Measurements from ENCODE around the gene SPEN.
A peak's percentile ranks its signal among the peaks of the same experiment; 100 is the strongest.

Gene SPEN

DNA sequence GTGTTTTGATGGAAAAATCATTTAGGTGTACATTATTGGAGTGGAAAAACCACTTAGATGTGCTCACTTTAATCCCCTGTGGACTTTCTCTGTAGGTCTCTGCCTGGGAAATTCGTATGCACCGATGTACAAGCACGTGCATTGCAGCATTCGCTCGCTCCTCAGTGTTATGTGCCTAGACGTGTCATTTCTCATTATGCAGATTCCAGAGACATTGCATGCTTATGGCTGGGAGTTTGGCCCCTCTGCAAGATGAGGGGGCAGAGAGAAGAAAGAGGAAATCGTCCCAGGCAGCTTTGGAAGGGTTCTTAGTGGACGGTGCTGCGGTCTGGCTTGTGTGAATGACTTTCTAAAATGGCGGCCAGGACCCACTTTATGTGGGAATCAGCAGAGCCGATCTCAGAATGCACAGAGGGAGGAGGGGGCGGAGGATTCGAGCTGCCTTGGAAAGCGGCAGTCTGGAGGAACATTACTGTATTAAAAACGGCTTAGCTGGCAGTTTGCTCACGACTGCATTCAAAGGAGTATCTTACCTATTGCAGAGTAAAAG lies 2.3 kb downstream of the SPEN start:
- in situ Hi-C loops (cut with HindIII; ENCODE audit: low sequenced_read_pairs) = no loop called here
- TF ChIP-seq, protein P1, sequence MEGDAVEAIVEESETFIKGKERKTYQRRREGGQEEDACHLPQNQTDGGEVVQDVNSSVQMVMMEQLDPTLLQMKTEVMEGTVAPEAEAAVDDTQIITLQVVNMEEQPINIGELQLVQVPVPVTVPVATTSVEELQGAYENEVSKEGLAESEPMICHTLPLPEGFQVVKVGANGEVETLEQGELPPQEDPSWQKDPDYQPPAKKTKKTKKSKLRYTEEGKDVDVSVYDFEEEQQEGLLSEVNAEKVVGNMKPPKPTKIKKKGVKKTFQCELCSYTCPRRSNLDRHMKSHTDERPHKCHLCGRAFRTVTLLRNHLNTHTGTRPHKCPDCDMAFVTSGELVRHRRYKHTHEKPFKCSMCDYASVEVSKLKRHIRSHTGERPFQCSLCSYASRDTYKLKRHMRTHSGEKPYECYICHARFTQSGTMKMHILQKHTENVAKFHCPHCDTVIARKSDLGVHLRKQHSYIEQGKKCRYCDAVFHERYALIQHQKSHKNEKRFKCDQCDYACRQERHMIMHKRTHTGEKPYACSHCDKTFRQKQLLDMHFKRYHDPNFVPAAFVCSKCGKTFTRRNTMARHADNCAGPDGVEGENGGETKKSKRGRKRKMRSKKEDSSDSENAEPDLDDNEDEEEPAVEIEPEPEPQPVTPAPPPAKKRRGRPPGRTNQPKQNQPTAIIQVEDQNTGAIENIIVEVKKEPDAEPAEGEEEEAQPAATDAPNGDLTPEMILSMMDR (IDR thresholded peaks at IDR 0.05; ENCODE audit: low read depth, low read length) = no peak
- DNase-seq (ENCODE audit: low read depth, low spot score) = peak; percentile 59
- H3K4me3 ChIP-seq (ENCODE audit: low read depth, low read length) = peak overlapping the region; percentile 96

DNA sequence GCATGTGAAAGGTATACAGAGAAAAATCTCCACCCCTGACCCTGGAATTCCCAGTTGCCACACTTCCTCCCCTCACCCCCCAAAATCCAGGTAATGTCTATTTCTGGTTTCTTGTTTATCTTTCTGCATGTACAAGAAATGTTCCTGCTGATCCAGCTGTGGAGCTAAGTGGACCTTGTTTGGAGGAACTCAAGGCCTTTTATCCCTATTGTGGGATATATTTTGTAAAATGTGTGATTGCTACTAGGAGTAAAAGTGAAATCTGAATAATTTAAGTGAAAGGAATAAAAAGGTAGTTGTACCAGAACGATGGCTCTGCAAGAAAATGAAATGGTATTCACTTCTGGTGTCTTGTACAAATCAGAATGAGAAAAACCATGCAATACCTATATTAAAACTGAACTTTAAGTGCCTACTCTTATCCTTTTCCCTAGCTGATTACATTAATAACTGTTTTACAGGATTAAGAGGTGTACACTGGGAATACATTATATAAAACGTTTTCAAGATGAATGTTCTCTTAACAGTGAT lies 3.0 kb downstream of the SPEN start:
- in situ Hi-C loops (cut with HindIII; ENCODE audit: low sequenced_read_pairs) = no loop called here
- H3K4me3 ChIP-seq (ENCODE audit: low read depth, low read length) = peak overlapping the region; percentile 96
- TF ChIP-seq, protein P1 (IDR thresholded peaks at IDR 0.05; ENCODE audit: low read depth, low read length) = no peak

DNA sequence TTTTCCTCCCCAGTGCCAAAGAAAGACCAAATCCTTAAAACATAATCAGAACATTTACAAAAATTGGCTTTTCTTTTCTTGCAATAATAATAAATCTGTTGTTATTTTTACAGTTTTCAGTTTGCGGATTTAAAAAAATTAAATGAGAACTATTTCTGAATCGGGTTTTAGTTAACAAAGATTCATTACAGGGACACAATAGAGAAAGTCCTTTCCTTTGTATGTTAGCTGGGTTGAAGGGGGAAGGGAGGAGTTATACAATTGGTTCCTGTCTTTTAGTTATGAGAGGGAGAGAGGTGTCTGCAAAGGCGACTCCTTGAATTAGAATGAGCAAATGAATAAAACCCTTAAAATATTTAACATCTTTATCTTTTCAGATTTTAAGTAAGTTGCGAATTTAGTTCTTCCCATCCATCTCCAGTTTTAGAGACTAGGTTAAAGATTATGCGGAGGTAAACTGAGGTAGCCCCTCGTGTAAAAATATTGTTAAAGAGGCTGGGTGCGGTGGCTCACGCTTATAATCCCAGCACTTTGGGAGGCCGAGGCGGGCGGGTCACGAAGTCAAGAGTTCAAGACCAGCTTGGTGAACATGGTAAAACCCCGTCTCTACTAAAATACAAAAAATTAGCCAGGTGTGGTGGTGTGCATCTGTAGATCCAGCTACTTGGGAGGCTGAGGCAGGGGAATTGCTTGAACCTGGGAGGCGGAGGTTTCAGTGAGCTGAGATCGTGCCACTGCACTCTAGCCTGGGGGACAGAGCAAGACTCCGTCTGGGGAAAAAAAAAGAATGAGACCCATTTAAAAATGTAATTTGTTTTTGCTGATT lies 3.9 kb downstream of the SPEN start:
- TF ChIP-seq, protein P1 (IDR thresholded peaks at IDR 0.05; ENCODE audit: low read depth, low read length) = no peak
- in situ Hi-C loops (cut with HindIII; ENCODE audit: low sequenced_read_pairs) = no loop called here
- H3K4me3 ChIP-seq (ENCODE audit: low read depth, low read length) = no peak overlapping the region
- DNase-seq (ENCODE audit: low read depth, low spot score) = no peak

More for the DNA sequence above, 3.0 kb downstream of the SPEN start:
- DNase-seq (ENCODE audit: low read depth, low spot score) = peak; percentile 13

DNA sequence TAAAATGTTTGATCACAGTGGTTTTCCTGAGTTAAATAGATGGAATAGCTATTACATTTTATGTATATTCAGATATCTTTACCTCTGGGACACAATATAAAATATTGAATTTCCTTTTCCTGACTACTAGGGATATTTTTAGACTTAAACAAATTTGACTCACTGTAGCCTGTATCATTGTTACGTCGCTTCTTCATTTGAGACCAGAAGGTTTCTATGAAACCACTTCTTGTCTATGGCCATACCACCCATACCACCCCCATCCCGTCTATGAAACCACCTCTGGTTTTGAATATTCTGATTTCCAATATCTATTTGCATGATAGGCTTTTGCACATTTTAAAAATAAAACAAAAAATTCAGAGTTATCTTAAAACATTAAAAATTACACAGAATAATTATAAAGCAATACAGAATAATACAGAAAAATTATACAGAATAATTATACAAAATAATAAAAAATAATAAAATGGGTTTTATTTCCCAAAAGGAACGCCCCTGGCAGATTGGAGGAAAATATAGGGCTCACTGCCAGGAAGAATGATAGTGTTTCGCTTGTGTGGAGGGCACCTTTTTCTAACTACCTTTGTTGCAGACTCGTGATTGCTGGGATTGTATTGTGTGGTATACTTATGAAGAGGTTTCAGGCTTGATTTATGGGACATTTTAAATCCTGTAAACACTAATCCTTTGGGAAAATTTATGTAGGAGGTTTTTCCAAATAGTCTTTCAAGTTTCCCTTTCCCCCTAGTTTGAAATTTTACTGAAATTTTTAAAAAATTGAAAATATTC lies 4.7 kb downstream of the SPEN start:
- DNase-seq (ENCODE audit: low read depth, low spot score) = peak; percentile 20
- TF ChIP-seq, protein P1 (IDR thresholded peaks at IDR 0.05; ENCODE audit: low read depth, low read length) = no peak
- in situ Hi-C loops (cut with HindIII; ENCODE audit: low sequenced_read_pairs) = no loop called here
- no peak overlapping the region for H3K4me3 ChIP-seq (ENCODE audit: low read depth, low read length)

DNA sequence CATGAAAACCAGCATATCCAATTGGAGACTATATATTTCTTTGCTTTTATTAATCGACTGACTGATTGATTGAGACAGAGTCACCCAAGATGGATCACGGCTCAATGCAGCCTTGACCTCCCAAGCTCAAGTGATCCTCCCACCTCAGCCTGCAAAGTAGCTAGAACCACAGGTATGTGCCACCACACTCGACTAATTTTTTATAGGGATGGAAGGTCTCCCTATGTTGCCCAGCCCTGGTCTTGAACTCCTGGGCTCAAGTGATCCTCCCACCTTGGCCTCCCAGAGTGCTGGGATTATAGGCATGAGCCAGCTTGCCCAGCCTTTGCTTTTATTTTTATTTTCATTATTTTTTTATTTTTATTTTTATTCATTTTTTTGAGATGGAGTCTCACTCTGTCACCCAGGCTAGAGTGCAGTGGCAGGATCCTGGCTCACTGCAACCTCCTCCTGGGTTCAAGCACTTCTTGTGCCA lies 5.4 kb downstream of the SPEN start:
- DNase-seq (ENCODE audit: low read depth, low spot score) = no peak
- H3K4me3 ChIP-seq (ENCODE audit: low read depth, low read length) = no peak overlapping the region
- TF ChIP-seq, protein P1 (IDR thresholded peaks at IDR 0.05; ENCODE audit: low read depth, low read length) = no peak
- in situ Hi-C loops (cut with HindIII; ENCODE audit: low sequenced_read_pairs) = no loop called here

DNA sequence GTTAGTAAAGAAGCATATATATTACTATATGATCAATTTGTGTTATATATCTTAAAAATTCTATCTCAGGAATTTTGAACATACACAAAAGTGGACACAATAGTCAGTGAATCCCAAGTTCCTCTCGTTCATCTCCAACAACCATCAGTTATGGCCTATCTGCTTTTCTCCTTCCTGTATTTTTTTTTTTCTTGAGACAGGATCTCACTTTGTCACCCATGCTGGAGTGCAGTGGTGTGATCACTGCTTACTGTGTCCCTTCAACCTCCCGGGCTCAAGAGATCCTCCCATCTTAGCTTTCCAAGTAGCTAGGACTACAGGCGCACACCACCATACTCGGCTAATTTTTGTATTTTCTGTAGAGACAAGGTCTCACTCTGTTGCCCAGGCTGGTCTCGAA lies 9.4 kb downstream of the SPEN start:
- no peak overlapping the region for H3K4me3 ChIP-seq (ENCODE audit: low read depth, low read length)
- TF ChIP-seq, protein P1 (IDR thresholded peaks at IDR 0.05; ENCODE audit: low read depth, low read length) = no peak
- DNase-seq (ENCODE audit: low read depth, low spot score) = no peak
- in situ Hi-C loops (cut with HindIII; ENCODE audit: low sequenced_read_pairs) = no loop called here

All from astrocyte of the spinal cord (primary cell).